Measurements from ENCODE around the gene LGALS7B.
"Not testable (repeated sequence)": the region's sequence is repeated elsewhere in the genome, so short reads cannot be mapped to it uniquely, and the experiment has no call there.

GRCh38 chr19:38761884-38762389 is 27.1 kb upstream of the LGALS7B start:
- TF ChIP-seq CTCF, ZNF398 (tag by site-specific recombination; IDR thresholded peaks at IDR 0.05): not testable (repeated sequence)
